CD4-positive, alpha-beta T cell treated with Interleukin-2 at 100 ng/mL for 4 hours (primary cell): Measurements from ENCODE around the gene SLC29A4.
"Not testable (repeated sequence)": the region's sequence is repeated elsewhere in the genome, so short reads cannot be mapped to it uniquely, and the experiment has no call there.

Experiments used
- DNase-seq: peaks from one replicate; pipeline ENCODE4 v3.0.0-alpha.2; 2020; ENCODE audit warnings: low spot score

The SLC29A4 gene

GRCh38 chr7:5296015-5296610, 13.4 kb downstream of the SLC29A4 start:
- peak; percentile 2 for DNase-seq

GRCh38 chr7:5296611-5297226, 14.0 kb downstream of the SLC29A4 start:
- DNase-seq = peak; percentile 67

GRCh38 chr7:5300366-5300765, 17.6 kb downstream of the SLC29A4 start:
- no peak for DNase-seq

GRCh38 chr7:5302577-5302976, 19.8 kb downstream of the SLC29A4 start:
- no peak for DNase-seq

GRCh38 chr7:5303061-5303460, 20.3 kb downstream of the SLC29A4 start:
- no peak for DNase-seq

GRCh38 chr7:5303591-5304505, 21.1 kb downstream of the SLC29A4 start:
- DNase-seq = no peak

GRCh38 chr7:5305050-5305449, 22.3 kb downstream of the SLC29A4 start:
- DNase-seq = not testable (repeated sequence)

GRCh38 chr7:5307221-5308142, 24.7 kb downstream of the SLC29A4 start:
- DNase-seq = not testable (repeated sequence)

GRCh38 chr7:5309146-5309545, 26.4 kb downstream of the SLC29A4 start:
- no peak for DNase-seq

DNA sequence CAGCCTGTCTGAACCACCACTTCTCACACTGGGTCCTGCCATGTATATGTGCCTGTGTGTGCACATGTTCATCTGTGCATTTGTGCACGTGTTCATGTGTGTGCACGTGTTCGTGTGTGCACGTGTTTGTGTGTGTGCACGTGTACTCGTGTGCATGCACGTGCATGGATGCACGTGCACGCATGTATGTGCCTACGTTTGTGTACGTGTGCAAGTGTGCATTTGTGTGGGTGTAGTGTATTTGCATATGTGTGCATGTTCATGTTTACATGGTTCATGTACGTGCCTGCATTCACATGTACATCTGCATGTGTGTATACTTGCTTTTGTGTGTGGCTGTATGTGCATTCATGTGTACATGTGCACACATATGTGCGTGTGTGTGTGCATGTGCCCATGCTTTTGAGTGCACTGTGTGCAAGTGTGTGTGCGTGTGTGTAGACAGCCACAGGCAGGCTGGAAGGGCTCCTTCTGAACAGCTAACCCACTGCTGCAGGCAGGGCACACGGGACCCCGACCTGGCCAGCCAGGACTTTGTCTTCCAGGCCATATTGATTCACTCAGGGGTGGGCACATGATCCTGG, 28.2 kb downstream of the SLC29A4 start:
- DNase-seq = no peak

GRCh38 chr7:5312276-5313070, 29.7 kb downstream of the SLC29A4 start:
- not testable (repeated sequence) for DNase-seq

GRCh38 chr7:5313076-5313885, 30.5 kb downstream of the SLC29A4 start:
- not testable (repeated sequence) for DNase-seq

DNA sequence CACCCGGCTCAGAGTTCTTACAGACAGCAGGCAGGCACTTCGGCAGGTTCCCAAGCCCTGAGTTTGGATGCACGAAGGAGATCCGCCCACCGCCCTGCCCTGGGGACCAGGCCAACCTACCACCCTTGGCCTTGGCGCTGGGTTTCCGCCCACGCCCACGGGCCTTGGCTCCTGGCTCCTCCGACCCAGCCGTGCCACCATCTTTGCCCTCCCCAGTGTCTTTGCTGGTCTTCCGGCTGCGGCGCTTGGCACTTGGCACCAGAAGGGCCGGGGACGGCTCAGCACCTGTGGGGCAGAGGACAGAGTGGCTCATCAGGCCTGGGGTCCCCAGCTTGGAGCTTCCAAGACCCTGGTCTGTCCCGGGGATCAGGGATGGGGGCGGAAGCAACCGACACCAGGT, 32.1 kb downstream of the SLC29A4 start:
- DNase-seq = no peak

DNA sequence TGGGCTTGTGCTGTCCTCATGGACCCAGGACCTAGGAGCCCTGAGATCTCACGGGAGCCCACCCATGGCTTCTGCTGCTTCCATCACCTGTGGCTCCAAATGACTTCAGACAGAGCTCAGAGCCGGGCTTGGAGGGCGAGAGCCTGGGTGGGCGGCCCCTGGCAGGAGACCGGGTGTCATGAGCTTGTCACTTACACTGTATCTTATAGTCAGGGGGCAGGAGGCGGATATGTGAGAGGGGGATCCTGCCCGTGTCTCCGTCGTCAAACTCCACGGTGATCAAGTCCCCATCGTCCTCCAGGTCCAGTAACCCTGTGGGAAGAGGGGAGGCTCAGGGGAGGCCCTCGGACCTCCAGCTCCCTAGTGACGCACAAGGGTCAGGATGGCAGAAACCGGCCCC, 33.0 kb downstream of the SLC29A4 start:
- no peak for DNase-seq

DNA sequence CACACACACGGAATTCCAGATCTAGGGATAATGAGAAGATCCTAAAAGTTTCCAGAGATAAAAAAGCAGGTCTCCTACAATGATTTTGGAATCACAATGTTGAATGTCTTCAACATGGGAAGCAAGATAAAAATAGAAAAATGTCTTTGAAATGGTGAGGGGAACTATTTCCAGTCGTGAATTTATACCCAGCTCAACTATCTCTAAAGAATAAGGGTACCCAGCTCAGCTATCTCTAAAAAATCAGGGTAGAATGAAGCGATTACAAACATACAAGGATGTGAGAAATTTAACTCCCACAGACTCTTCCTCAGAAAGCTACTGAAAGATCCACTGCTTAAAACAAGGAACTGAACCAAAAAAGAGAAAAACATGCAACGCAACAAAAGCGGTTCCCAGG, 35.9 kb downstream of the SLC29A4 start:
- DNase-seq = not testable (repeated sequence)

GRCh38 chr7:5320391-5320790, 37.6 kb downstream of the SLC29A4 start:
- no peak for DNase-seq

- no peak for DNase-seq
Observed at GRCh38 chr7:5320802-5321396, 38.2 kb downstream of the SLC29A4 start.

DNA sequence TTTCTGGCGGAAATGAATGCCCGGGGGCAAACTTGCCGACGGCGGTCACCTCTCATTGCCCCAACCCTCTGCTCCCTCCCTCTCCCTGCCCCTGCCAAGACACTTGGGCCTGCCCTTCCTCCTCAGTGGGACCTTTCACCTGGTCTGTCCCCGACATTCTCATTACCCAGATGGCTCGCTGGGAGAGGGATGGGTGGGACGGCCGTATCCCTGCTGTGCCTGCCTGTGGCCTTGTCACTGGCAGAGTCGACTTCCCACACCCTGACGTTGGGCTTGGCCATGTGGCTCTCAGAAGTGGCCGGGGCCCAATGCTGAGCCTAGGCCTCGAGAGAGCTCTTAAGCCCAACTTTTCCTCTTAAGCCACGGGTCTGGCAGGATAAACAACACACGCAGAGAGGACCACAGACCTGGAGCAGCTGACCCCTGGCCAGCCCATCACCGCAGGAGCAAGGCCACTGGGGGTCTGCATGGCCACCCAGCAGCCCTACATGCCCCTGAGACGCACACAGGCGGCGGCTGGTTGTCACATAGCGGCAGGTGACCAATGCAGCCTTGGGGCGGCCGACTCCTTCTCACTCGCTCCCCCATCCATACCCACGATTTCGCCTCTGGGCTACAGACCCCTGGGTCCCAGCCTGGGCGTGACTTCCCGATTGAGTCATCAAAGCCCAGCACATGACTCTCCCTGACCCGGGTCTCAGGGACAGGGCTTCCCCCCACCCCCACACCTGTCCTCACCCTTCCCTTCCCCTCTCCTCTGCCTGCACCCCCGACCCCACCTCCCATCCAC, 40.1 kb downstream of the SLC29A4 start:
- no peak for DNase-seq
